ENCODE data around the gene VPS26C.

- TF ChIP-seq CTCF (IDR thresholded peaks at IDR 0.05) (no peak), ZFX (IDR thresholded peaks at IDR 0.05; ENCODE audit: borderline replicate concordance) (no peak)
Measured at GRCh38 chr21:37193676-37194075, 73.5 kb downstream of the VPS26C start.
